Esophagus (tissue), 2 donors: ENCODE results near the gene SNX14. TPM values are rescaled to one million over a fixed set of nuclear protein-coding genes. Genes with fewer than 3 reads are reported as not detected.
"Not testable (repeated sequence)": the region's sequence is repeated elsewhere in the genome, so short reads cannot be mapped to it uniquely, and the experiment has no call there.

Source experiments
- H3K27ac ChIP-seq, 2 donors: one replicate each; pipeline ENCODE4 v1.5.1; 2013; ENCODE audit warnings: low read depth in 2 of 2, mild to moderate bottlenecking in 2 of 2, inconsistent platforms in 1 of 2, low read length in 1 of 2, moderate library complexity in 1 of 2
- H3K27me3 ChIP-seq, 2 donors: one replicate each; pipeline ENCODE4 v1.6.1; 2013; ENCODE audit warnings: low read length in 2 of 2, control low read depth in 1 of 2, mild to moderate bottlenecking in 1 of 2; ENCODE audit not compliant: insufficient read depth in 2 of 2, control insufficient read depth in 1 of 2
- H3K36me3 ChIP-seq, 2 donors: one replicate each; pipeline ENCODE4 v1.6.1; 2013; ENCODE audit warnings: low read length in 1 of 2; ENCODE audit not compliant: control insufficient read depth in 2 of 2, insufficient read depth in 2 of 2
- H3K4me1 ChIP-seq, 2 donors: one replicate each; pipeline ENCODE4 v1.6.1; 2013; ENCODE audit warnings: low read length in 1 of 2; ENCODE audit not compliant: control insufficient read depth in 2 of 2, insufficient read depth in 2 of 2
- H3K4me3 ChIP-seq, 2 donors: one replicate each; pipeline ENCODE4 v1.5.1; 2013; ENCODE audit warnings: low read length in 2 of 2, mild to moderate bottlenecking in 2 of 2, low read depth in 1 of 2, moderate library complexity in 1 of 2
- H3K9me3 ChIP-seq, 2 donors: one replicate each; pipeline ENCODE4 v1.6.1; 2013; ENCODE audit warnings: mild to moderate bottlenecking in 2 of 2, low read depth in 1 of 2, low read length in 1 of 2, moderate library complexity in 1 of 2; ENCODE audit not compliant: control insufficient read depth in 2 of 2, insufficient read depth in 1 of 2
- WGBS, 2 donors: extraction: QIAGEN DNeasy Blood & Tissue Kit; methylation state at CpG; one replicate each; pipeline ENCODE4 v1.1.7; 2013; 5-methylcytosine and 5-hydroxymethylcytosine counted together
- polyA plus RNA-seq, 2 donors: library from polyadenylated mRNA; stranded (reverse); fragments of 200-250 nt; gene quantifications; one replicate each; pipeline ENCODE4 v1.2.3, GENCODE V29; 2013
- donor health status: healthy with polysubstance abuse.
- donor health status: Bipolar disorder and iron deficiency.

The SNX14 gene
- polyA plus RNA-seq, 2 donors, result 26.2 to 47.7 TPM

DNA sequence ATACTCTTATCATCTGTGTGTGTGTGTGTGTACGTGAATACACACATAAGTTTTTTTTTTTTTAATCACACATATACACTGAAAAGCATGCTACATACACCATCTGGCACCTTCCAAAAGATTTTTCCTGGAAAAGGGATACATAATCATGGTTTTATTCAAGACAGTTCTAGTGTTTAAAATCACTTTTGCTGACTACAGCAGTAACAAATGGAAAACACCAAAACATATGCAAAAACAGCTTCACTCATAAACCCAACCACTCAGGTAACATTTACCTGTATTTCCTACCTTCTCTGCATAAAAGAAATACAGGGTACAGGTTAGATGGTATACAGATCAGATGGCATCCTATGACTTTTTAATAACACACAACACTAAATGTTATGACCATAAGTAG lies 2.5 kb downstream of the SNX14 start:
- H3K36me3 ChIP-seq, result no peaks in the 10 kb centered on the region
- H3K9me3 ChIP-seq, result no peaks in the 10 kb centered on the region
- H3K4me1 ChIP-seq, result no peaks in the 10 kb centered on the region
- WGBS, 2 donors, result 94 to 96% methylated on average over 1 of the region's 1 CpG
- H3K4me3 ChIP-seq, result no peak overlapping the region
- H3K27me3 ChIP-seq, result no peaks in the 10 kb centered on the region
- H3K27ac ChIP-seq, result no peak overlapping the region

DNA sequence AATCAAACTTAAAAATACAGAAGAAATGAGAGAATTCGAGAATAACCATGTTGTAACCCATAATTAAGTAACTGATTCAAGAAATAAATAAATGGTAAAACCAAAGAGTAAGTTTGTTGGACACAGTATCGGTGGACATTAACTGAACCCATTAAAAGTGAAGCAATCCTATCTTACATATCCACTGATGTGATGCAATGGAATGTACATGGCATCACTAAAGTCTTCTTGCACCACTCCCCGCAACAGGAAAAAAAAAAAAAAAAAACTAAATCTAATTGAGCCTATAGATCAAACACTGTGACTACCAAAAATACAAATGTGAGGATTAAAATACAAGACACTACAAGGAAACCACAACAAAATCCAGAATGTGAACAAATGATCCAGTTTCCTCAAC lies 7.9 kb downstream of the SNX14 start:
- no peak overlapping the region for H3K27ac ChIP-seq
- 89 to 93% methylated on average over 3 of the region's 3 CpGs for WGBS, 2 donors
- H3K27me3 ChIP-seq, result no peaks in the 10 kb centered on the region
- no peaks in the 10 kb centered on the region for H3K4me1 ChIP-seq
- no peaks in the 10 kb centered on the region for H3K36me3 ChIP-seq
- no peaks in the 10 kb centered on the region for H3K9me3 ChIP-seq
- H3K4me3 ChIP-seq, result no peak overlapping the region

DNA sequence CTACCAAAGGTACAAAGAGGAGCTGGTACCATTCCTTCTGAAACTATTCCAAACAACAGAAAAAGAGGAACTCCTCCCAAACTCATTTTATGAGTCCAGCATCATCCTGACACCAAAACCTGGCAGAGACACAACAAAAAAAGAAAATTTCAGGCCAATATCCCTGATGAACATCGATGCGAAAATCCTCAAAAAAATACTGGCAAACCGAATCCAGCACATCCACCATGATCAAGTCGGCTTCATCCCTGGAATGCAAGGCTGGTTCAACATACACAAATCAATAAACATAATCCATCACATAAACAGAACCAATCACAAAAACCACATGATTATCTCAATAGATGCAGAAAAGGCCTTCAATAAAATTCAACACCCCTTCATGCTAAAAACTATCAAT lies 10.8 kb downstream of the SNX14 start:
- 97 to 99% methylated on average over 4 of the region's 4 CpGs for WGBS, 2 donors
- H3K4me1 ChIP-seq, H3K27ac ChIP-seq, H3K27me3 ChIP-seq, H3K9me3 ChIP-seq, H3K36me3 ChIP-seq, H3K4me3 ChIP-seq: not testable (repeated sequence)

DNA sequence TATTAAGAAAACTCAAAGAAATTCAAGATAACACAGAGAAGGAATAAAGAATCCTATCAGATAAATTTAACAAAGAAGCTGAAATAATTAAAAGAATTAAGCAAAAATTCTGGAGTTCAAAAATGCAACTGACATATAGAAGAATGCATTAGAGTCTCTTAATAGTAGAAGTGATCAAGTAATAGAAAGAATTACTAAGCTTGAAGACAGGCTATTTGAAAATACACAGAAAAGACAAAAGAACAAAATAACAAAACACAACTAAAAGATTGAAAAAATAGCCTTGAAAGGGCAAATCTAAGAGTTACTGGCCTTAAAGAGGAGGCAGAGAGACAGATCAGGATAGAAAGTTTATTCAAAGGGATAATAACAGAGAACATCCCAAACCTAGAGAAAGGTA lies 12.1 kb downstream of the SNX14 start:
- no peaks in the 10 kb centered on the region for H3K9me3 ChIP-seq
- H3K27ac ChIP-seq, result no peak overlapping the region
- H3K27me3 ChIP-seq, result no peaks in the 10 kb centered on the region
- no peaks in the 10 kb centered on the region for H3K36me3 ChIP-seq
- no peaks in the 10 kb centered on the region for H3K4me1 ChIP-seq
- no peak overlapping the region for H3K4me3 ChIP-seq

DNA sequence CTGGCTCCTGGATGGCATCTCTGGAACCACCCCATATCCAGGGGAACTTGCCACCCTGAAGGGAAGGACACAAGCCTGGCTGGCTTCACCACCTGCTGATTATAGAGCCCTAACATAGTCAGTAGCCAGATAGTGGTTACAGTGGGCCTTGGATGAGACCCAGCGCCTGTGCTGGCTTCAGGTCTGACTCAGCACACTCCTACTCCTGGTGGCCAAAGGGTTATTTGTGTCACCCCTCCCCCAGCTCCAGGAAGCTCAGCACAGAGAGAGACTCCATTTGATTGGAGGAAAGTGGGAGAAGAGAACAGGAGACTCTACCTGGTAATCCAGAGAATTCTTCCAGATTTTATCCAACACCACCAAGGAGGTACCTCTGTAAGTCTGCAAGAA lies 12.8 kb downstream of the SNX14 start:
- WGBS, 2 donors, result 88 to 90% methylated on average over 1 of the region's 1 CpG
- Histone ChIP-seq H3K36me3 (no peaks in the 10 kb centered on the region), H3K4me3 (no peak overlapping the region), H3K27ac (no peak overlapping the region), H3K9me3 (no peaks in the 10 kb centered on the region), H3K4me1 (no peaks in the 10 kb centered on the region), H3K27me3 (no peaks in the 10 kb centered on the region)

DNA sequence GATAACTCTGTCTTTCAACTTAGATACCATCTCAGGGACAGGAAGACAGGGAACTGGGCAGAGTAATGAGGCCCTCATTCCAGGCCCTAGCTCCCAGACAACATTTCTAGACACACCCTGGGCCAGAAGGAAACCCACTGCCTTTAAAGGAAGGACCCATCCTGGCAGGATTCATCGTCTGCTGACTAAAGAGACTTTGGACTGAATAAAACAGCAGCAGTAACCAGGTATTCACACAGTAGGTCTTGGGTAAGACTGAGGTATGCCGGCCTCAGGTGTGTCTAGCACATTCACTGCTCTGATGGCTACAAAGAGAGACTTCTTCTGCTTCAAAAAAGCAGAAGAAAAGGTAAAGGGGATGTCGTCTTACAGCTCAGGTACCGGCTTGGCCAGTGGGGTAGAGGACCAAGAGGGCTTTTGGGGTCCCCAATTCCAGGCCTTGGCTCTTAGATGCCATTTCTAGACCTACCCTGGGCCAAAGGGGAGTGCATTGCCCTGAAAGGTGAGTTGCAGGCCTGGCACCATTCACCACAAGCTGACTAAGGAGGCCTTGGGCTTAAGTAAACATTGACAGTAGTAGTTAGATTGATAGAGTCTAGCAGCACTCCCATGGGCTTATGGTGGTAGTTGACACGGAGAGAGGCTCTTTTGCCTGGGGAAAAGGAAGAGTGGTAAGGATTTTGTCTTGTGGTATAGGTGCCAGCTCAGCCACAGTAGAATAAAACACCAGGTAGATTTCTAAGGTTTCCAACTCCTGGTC lies 13.4 kb downstream of the SNX14 start:
- no peak overlapping the region for H3K4me3 ChIP-seq
- no peaks in the 10 kb centered on the region for H3K27me3 ChIP-seq
- H3K4me1 ChIP-seq, result no peaks in the 10 kb centered on the region
- 77 to 82% methylated on average over 5 of the region's 5 CpGs for WGBS, 2 donors
- H3K9me3 ChIP-seq, result no peaks in the 10 kb centered on the region
- H3K36me3 ChIP-seq, result no peaks in the 10 kb centered on the region
- no peak overlapping the region for H3K27ac ChIP-seq

DNA sequence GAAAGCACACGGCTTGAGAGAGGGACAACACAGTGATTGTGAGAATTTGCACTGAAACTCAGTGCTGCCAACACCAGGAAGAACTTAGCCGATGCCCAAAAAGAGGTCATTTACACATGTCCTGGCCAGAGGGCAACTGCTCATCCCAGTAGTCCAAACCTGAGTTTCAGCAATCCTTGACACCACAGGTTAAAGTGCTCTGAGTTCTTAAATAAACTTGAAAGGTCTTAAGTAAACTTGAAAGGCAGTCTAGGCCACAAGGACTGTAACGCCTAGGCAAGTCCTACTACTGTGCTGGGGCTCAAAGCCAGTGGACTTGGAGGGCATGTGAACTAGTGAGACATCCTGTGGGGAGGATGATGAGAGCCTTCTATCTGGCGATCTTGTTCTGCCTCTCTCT lies 14.1 kb downstream of the SNX14 start:
- Histone ChIP-seq H3K4me1 (no peaks in the 10 kb centered on the region), H3K27ac (no peak overlapping the region), H3K27me3 (no peaks in the 10 kb centered on the region), H3K4me3 (no peak overlapping the region), H3K36me3 (no peaks in the 10 kb centered on the region), H3K9me3 (no peaks in the 10 kb centered on the region)
- WGBS, 2 donors, result 82 to 85% methylated on average over 4 of the region's 4 CpGs

DNA sequence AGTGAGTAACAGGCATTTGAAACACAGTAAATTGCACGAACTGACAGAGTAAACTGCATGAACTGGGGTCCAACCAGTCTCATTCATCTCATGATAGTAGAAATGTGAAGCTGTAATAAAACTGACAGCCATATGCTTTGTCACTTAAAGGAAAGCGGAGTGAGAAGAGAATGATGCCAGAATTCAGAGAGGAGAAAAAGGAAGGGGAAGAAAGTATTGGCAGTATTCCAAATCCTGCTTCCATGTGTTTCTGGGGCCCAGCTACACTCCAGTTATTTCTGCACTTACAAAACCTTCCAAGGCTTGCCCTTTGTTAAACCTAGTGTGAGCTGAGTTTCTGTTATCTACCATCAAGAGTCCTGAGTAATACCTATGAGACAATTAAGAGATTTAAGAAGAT lies 17.2 kb downstream of the SNX14 start:
- Histone ChIP-seq H3K36me3 (no peaks in the 10 kb centered on the region), H3K4me3 (no peak overlapping the region), H3K4me1 (no peaks in the 10 kb centered on the region), H3K27ac (no peak overlapping the region), H3K9me3 (no peaks in the 10 kb centered on the region), H3K27me3 (no peaks in the 10 kb centered on the region)
- 77 to 82% methylated on average over 2 of the region's 2 CpGs for WGBS, 2 donors

DNA sequence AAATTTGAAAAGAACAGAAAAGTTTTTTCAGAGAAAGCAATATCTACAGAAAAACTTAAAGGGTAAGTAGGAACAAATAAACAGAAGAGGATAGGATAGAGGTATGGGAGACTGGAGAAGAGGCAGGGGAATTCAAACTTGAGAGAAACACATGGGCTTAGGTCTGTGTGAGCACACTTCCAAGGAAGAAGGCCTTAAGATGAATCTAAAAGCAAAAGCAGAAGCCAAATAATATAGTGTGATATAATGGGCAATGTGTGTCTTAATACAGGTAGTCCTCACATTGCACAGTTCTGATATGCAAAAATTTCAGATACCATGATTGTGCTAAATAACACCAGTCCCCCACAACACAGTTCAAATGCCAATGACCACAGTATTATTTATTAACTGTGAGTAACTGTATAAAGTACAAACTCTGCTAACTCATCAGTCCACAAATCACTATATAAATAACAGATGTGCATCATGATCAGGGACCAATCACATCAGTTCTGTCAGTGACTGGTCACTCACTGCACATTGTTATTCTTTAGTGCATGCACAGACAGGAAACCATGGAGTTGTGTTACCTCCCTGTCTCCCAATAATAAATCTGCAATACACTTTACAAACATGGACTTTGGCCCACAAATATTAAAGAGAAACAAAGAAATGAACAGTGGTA lies 18.6 kb downstream of the SNX14 start:
- no peak overlapping the region for H3K27ac ChIP-seq
- no peaks in the 10 kb centered on the region for H3K27me3 ChIP-seq
- H3K4me1 ChIP-seq, result no peaks in the 10 kb centered on the region
- no peaks in the 10 kb centered on the region for H3K36me3 ChIP-seq
- no peak overlapping the region for H3K4me3 ChIP-seq
- H3K9me3 ChIP-seq, result no peaks in the 10 kb centered on the region

DNA sequence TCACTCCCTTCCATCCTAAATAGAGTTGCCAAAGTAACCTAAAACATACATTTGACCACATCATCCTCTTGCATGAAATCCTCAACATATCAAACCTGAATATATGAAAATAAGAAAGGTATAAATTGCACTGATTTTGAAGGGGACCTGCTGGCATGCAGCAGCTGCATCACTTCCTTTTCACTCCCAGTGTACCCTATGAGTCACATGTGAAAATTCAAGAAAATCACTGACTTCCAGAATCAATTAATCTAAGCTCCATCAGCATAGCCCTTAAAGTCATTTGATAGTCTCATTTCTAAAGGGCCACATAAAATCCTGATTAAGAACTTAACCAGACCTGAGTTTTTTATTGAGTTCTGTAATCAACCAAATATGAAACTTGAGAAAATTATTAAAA lies 24.3 kb downstream of the SNX14 start:
- Histone ChIP-seq H3K9me3 (no peaks in the 10 kb centered on the region), H3K4me1 (no peaks in the 10 kb centered on the region), H3K4me3 (no peak overlapping the region), H3K36me3 (no peaks in the 10 kb centered on the region), H3K27me3 (no peaks in the 10 kb centered on the region), H3K27ac (no peak overlapping the region)
